HEK293T (cell line): ENCODE measurements around the gene NCOA7.

ENCODE experiments used
- ELF4 ChIP-seq: fragments of 450-650 bp; IDR thresholded peaks from 2 replicates; pipeline ENCODE4 v1.6.1; 2017; ENCODE audit warnings: antibody characterized with exemption
- FOXK2 ChIP-seq: fragments of 450-650 bp; IDR thresholded peaks from 2 replicates; pipeline ENCODE4 v1.6.1; 2016; ENCODE audit warnings: mild to moderate bottlenecking
- FOXM1 ChIP-seq: fragments of 450-650 bp; IDR thresholded peaks from 2 replicates; pipeline ENCODE4 v1.6.1; 2017; ENCODE audit warnings: mild to moderate bottlenecking, borderline replicate concordance
- TARDBP ChIP-seq: fragments of 450-650 bp; IDR thresholded peaks from 2 replicates; pipeline ENCODE4 v1.6.1; 2016
- ZNF384 ChIP-seq: fragments of 450-650 bp; IDR thresholded peaks from 2 replicates; pipeline ENCODE4 v1.6.1; 2016

GRCh38 chr6:125789167-125789566, 1.6 kb upstream of the NCOA7 start:
- no peak for TF ChIP-seq FOXK2
- no peak for TF ChIP-seq ZNF384
- TF ChIP-seq ELF4, result no peak
- no peak for TF ChIP-seq FOXM1
- no peak for TF ChIP-seq TARDBP
